HG02642 (cell line): ENCODE results near the gene RABEP2.
"Not testable (repeated sequence)": the region's sequence is repeated elsewhere in the genome, so short reads cannot be mapped to it uniquely, and the experiment has no call there.

Experiments used
- ATAC-seq: cut with Tn5 transposase; IDR thresholded peaks from one replicate; pipeline ENCODE4 v1.9.1; 2021; ENCODE audit warnings: mild to moderate bottlenecking; ENCODE audit not compliant: unreplicated experiment, poor library complexity

The RABEP2 gene

DNA sequence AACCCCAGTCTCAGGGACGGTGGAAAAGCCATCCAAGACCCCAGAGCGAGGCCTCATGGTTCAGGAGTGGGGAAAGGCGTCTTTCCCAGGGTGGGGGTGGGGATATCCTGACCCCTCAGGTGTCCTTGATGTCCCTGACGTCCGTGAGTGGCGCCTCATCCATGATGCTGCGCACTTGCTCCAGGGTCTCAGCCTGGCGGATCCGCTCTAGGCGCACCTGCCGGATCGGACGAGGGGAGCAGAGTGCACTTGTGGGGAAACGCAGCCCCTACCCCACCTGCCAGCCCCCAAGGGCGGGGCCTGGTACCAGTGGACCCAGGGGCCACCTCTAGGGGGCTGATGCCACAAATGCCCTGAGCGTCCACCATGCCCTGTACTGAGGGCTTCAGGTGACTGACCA is 20.2 kb downstream of the RABEP2 start:
- ATAC-seq: no peak

DNA sequence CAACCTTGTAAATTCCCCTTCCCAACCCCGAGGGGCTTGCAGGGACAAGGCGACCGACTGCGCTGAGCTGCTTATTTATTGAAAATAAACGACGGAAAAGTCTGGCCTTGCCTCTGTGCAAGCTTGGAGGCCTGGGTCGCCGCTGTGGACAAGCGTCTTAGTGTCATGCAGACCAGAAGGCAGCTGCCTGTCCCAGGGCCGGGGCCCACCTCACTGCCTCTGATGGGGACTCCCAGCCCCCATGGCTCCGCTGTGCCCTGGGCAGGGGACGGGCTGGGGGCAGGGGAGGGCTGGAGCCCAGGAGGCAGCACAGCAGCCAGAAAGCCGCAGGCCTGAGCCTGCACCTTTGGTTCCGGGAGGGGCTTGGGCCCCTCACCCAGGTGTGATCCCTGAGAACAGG is 20.7 kb downstream of the RABEP2 start:
- no peak for ATAC-seq

DNA sequence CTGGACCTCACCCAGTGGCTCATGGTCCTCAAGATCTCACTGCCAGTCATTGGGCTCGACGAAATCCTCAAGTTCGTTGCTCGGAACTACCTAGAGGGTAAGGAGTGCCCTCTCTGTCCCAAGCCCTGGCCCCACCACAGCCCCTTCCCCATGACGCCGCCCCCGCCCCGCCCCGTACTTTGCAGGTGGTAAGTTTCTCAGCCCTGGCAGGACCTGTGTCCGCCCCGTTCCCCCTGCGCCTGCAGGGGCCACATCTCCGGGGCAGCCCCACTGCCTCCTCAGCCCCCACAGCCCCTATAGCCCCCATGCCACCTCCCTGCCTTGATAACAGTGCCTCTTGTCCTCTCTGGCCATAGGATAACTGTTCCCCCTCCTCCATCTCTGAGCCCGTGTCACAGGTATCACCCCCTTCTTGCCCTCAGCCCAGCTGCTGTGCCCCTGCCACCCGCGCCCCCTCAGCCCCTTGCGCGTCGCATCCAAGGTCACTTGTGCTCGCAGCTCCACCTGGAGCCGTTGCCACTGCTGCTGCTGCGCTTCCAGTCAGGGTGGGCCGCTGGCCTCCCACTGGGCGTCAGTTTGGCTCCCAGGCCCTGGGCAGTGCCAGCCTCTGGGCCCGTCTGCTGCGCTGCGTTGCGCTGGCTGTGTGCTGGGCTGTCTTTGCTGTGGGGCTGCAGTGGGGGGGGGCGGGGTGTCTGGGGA is 21.5 kb downstream of the RABEP2 start:
- ATAC-seq: no peak

DNA sequence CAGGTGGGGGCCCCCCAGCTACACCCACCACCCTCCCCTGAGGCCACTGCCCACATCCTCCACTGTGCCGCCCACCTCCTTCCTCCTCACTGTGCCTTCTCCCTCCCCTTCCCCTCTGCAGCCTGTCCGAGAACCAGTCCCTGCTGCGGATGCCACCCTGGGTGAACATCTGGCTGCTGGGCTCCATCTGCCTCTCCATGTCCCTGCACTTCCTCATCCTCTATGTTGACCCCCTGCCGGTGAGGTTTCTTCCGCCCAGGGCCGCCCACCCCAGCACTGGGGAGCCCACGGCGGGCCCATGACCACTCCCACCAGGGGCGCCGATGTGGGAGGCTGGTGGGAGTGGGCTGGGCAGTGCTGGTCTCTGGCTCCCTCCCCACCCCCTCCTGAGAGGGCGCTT is 22.1 kb downstream of the RABEP2 start:
- no peak for ATAC-seq

DNA sequence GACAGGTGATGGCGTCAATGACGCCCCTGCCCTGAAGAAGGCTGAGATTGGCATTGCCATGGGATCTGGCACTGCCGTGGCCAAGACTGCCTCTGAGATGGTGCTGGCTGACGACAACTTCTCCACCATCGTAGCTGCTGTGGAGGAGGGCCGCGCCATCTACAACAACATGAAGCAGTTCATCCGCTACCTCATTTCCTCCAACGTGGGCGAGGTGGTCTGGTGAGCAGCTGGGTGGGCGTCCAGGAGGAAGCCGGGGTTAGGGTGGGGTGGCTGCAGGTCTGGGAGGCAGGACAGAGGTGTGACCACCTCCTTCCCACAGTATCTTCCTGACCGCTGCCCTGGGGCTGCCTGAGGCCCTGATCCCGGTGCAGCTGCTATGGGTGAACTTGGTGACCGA is 23.2 kb downstream of the RABEP2 start:
- ATAC-seq: no peak

DNA sequence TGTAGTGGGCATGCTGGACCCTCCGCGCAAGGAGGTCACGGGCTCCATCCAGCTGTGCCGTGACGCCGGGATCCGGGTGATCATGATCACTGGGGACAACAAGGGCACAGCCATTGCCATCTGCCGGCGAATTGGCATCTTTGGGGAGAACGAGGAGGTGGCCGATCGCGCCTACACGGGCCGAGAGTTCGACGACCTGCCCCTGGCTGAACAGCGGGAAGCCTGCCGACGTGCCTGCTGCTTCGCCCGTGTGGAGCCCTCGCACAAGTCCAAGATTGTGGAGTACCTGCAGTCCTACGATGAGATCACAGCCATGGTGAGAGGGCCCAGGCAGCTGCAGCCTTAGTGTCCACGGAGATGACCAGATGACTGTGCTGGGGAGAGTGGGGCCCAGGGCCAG is 24.4 kb downstream of the RABEP2 start:
- no peak for ATAC-seq

DNA sequence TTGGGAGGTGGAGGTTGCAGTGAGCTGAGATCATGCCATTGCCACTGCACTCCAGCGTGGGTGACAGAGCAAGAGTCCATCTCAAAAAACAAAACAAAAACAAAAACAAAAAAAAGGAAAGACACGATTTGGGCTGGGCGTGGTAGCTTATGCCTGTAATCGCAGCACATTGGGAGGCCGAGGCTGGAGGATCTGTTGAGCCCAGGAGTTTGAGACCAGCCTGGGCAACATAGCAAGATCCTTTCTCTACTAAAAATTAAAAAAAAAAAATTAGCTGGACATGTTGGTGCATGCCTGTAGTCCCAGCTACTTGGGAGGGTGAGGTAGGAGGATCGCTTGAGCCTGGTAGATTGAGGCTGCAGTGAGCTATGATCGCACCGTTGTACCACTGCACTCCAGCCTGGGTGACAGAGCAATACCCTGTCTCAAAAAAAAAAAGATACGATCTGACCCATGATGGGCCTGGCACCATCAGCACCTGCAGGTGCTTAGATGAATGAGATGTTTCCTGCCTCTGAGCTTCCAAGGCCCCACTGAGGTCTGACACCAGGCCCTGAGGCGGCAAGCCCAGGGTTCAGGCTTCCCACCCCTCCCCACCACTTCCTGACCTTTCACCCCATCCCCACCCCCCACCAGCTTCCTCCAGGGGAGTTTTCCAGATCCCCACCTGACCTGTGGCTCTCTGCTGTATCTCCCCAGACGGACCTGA is 25.0 kb downstream of the RABEP2 start:
- ATAC-seq: no peak

DNA sequence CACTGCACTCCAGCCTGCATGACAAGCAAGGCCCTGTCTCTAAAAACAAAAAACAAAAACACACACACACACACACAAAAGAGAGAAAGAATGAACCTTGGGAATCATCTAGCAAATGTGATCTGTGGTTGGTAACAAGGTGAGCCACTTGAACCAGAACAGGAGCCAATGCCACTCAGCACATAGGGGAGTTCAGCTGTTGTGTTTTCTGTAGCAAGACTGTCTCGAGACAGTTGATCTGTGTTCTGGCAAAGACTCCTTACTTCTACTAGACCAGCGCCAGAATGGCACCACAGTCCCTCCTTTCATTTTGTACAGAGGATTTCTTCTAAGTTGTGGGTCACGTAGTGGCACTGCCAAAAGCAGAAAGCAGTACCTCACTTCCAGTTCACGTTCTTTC is 26.1 kb downstream of the RABEP2 start:
- ATAC-seq: no peak

DNA sequence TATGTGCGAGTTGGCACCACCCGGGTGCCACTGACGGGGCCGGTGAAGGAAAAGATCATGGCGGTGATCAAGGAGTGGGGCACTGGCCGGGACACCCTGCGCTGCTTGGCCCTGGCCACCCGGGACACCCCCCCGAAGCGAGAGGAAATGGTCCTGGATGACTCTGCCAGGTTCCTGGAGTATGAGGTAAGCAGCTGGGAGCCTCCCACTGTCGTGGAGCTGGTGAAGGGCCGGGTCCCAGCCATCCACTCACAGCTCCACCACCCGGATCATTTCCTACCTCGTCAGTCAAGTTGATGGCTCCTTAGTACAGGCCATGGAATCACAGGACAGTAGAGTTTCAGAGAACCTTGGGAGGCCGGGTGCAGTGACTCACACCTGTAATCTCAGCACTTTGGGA is 26.8 kb downstream of the RABEP2 start:
- ATAC-seq: no peak

DNA sequence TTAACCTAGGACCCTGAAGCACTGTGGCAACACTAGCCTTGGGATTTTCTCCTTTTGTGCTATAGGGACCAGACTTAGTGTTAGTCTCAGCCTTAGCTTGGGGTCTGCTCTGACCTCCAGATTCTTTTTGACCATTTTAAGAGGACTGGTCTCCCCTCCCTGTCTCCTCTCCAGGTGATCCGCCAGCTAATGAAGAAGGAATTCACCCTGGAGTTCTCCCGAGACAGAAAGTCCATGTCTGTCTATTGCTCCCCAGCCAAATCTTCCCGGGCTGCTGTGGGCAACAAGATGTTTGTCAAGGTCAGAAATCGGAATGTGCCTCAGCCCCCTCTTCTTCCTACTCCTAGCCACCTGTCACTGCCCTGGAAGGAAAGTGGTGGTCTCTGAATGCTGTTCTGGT is 27.2 kb downstream of the RABEP2 start:
- no peak for ATAC-seq

DNA sequence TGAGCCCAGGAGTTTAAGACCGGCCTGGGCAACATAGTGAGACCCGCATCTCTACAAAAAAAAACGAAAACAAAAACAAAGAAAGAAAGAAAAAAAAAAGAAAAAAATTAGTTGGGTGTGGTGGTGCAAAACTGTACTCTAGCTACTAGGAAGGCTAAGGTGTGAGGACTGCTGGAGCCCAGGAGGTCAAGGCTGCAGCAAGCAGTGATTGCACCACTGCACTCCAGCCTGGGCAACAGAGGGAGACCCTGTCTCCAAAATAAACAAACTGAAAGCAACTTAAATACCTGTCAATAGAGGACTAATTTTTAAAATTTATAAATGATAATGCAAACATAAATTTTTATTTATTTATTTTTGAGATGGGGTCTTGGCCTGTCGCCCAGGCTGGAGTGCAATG is 29.4 kb downstream of the RABEP2 start:
- no peak for ATAC-seq

DNA sequence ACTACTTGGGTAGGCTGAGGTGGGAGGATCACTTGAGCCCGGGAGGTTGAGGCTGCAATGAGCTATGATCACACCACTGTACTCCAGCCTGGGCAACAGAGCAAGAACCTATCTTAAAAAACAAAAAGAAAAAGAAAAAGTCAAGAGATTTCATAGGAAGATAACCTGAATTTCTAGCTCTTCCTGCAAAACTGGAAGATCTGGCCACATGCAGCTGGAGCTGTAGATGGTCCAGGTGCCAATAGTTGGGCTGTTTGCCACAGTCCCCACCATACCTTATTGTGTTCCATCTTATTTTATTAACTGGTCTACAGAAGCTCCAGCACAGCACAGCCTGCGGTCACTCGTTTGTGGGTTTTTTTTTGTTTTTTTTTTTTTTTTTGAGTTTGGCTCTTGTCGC is 31.7 kb downstream of the RABEP2 start:
- no peak for ATAC-seq

DNA sequence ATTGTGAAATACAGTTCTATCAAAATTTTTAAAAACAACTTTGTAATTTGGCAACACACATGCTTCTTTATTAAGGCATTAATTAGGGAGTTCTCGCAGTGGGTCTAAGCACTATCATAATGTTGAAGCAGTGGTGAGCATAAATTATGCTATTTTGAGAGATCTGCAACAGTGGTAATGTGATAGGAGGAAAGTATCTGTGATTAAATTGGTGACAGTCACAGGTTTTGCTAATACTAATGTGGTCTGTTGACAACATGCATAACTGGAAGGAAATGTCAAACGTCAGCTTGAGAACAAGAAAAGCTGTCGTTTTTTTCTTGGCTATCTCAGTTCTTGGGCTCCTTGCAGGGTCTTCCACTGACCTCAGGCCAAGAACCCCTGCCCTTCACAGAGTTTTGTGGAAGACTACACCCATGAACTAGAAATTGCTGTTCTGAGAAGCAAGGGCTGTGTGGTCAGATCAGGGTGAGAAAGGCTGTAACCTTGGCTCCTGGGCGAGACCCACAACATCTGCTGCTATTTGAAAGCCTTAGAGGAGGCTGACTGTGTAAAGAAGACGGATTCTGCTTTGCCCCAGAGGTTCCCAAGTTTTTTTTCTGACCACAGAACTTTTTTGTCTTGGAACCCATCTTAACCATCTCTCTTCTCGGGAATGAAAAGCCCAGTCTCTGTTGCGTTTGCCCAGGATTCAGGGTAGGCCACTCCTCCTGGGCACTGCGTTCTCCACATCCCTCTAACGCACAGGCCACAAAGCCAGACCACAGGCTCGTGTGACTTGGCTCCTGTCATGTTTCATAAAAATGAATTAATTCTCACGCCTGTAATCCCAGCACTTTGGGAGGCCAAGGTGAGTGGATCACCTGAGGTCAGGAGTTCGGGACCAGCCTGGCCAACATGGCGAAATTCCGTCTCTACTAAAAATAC is 32.8 kb downstream of the RABEP2 start:
- ATAC-seq: no peak

DNA sequence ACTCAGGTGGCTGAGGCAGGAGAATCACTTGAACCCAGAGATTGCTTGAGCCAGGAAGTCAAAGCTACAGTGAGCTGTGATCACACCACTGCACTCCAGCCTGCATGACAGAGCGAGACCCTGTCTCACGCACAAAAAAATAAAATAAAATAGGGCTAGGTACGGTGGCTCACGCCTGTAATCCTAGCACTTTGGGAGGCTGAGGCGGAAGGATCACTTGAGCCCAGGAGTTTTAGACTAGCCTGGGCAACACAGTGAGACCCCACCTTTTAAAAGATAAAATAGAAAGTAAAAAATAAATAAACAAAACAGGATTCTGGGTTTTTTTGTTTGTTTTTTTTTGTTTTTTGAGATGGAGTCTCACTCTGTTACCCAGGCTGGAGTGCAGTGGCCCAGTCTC is 34.7 kb downstream of the RABEP2 start:
- ATAC-seq: not testable (repeated sequence)

DNA sequence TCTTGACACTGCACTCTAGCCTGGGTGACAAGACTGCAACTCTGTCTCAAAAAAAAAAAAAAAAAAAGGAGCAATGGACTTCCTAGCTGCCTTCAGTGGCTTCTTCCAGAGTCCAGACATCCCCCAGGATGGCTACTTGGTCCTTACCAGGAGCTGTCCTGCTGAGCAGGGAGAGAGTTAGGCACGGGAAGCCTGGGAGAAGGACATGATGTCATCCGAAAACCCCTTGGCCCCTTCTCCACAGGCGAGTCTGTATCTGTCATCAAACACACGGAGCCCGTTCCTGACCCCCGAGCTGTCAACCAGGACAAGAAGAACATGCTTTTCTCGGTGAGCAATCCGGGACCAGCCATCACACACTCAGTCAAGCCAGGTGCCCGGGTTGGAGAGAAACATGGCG is 38.1 kb downstream of the RABEP2 start:
- no peak for ATAC-seq

DNA sequence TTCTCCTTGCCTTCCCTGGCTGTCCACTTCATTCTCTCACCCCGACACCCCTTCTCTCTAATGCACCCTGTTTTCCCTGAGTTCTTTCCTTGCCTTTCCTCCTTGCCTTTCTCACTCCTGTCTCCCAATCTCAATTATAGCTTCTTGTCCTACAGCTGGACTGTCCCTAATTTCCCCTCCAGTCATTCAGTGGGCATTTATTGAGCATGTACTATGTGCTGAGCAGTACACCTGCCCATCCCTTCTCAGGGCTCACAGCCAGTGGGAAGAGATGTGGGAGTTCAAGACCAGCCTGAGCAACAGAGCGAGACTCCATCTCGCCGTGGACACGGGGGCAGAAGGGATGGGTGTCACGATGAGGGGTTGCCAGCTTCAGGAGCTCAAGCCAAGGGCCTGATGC is 41.0 kb downstream of the RABEP2 start:
- no peak for ATAC-seq

DNA sequence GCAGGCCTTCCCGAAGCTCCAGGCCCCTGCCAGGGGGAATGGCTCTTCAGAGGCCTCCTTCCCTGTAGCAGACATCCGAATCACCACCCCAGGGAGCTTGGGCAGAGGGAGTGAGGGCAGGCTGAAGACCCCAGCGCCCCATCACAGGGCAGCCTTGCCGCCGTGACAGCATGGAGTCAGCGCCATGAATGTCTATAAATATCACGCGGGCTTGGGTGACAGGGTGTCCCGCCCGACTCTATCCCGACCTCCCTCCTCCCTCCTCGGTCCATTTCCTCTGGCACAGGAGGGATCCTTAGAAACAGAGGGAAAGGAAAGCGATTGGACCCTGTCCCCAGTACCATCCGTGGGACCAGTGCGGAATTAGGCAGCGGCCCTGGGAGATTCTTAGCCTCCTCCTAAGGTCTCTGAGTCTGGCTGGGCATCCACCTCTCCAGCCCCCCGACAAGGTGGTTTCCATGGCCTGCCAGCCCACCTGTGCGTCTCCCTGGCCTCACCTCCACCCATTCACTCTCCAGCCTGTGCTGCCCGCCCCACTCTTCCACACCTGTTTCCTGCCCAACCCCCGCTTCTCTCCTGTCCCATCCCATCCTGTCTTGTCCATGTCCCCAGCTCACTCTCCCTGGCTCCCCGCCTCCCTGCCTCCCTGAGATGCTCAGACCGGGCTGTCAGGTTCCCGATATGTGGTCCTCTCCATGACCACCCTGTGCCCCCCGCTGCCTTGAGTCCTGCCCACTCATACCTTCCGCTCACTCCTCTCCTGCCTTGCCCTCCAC is 41.6 kb downstream of the RABEP2 start:
- no peak for ATAC-seq

DNA sequence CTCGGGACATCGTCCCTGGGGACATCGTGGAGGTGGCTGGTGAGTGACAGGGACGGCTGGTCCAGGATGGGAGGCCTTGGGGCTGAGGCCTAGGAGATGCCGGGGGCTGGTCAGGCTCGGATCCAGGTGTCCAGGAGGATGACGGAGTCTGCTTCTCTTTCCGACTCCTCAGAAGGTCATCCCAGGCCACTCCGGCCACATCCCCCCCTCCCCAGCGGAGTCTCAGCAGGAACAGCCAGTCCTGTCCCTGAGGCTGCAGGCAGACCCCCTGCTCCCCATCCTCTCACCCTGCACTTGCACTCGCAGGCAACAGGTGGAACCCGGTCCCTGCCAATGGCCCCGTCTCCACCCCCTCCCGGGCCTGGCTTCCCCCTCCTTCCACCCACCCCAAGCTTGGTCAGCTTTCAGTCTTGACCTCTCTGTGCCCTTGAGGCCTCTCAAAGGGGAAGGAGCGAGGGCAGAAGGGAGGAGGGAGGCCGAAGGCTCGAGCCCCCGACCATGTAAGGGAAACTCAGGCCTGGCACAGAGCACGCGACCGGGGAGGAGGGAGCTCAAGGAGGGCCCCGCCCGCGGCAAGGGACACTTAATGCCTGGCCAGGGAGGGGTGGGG is 42.4 kb downstream of the RABEP2 start:
- no peak for ATAC-seq

DNA sequence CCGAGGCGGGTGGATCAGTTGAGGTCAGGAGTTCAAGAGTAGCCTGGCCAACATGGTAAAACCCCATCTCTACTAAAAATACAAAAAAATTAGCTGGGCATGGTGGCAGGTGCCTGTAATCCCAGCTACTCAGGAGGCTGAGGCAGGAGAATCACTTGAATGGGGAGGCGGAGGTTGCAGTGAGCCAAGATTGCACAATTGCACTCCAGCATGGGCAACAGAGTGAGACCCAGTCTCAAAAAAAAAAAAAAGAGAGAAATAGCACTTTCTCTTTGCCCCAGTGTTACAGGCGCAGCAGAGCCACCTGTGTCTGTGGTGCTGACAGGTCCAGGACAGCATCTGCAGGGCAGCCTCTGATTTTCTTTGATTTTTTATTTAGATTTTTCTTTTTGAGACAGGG is 43.5 kb downstream of the RABEP2 start:
- ATAC-seq: not testable (repeated sequence)

DNA sequence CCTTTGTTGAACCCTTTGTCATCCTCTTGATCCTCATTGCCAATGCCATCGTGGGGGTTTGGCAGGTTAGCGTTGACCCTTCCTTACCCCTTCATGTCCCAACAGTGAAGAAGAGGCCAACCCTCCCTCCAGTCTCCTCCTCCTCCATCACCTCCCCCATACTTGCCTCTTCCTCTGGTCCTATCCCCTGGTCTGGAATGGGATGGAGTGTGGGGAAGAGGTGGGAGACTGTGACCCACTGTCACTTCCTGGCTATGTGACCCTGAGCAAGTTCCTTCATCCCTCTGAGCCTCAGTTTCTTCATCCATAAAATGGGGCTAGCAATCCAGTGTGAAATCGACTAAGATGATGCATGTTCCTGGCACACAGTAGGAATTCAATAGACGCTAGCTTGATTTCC is 44.1 kb downstream of the RABEP2 start:
- ATAC-seq: no peak
